ENCODE results near the gene STK32B. TPM values are rescaled to one million over a fixed set of nuclear protein-coding genes. Genes with fewer than 3 reads are reported as not detected.

Gene STK32B
- total and polyA plus RNA-seq, 11 donors = 0.08 to 2.0 (median 0.25) TPM

DNA sequence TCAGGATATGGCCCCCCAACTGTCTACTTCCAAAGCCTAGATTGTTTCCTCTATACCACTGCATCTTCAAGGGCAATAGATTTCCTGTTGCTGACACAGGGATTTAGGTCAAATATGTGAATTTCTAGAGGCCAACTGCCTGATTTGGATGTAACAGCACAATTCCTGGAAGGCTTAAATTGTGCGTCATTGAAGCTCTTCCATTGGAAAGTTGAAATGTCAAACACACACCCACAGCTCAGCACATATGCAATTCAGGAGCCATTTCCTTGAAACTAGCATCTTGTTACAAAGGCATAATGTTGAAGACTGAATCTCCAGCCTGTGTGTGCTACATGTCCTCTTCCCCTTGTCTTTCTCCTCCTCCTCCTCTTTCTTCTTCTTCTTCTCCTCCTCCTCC lies 158.6 kb downstream of the STK32B start:
- DNase-seq (no peak), ATAC-seq (no peak)
- WGBS, 4 donors = 71 to 88% (median 81%) methylated on average over 1 of the region's 1 CpG
- no peak overlapping the region for H3K4me3 ChIP-seq
- no peaks in the 10 kb centered on the region for H3K4me1 ChIP-seq
- H3K9me3 ChIP-seq = peaks cover 0 to 6% (median 0%) of the 10 kb centered on the region in 12 donors
- no peak overlapping the region for H3K27ac ChIP-seq
- H3K27me3 ChIP-seq = peaks cover 0 to 4% (median 0%) of the 10 kb centered on the region in 9 donors
- intact Hi-C loops (cut with DNase I) = no loop called here
- TF ChIP-seq CTCF (IDR thresholded peaks at IDR 0.05) (no peak), POLR2A (IDR thresholded peaks at IDR 0.05) (no peak)
- no peaks in the 10 kb centered on the region for H3K36me3 ChIP-seq

- no peak for ATAC-seq
- H3K27ac ChIP-seq = no peak overlapping the region
- no peak overlapping the region for H3K4me3 ChIP-seq
- H3K27me3 ChIP-seq = peaks cover 0 to 6% (median 0%) of the 10 kb centered on the region in 9 donors
- intact Hi-C loops (cut with DNase I) = no loop called here
- H3K36me3 ChIP-seq = no peaks in the 10 kb centered on the region
- 71 to 80% (median 77%) methylated on average over 3 of the region's 3 CpGs for WGBS, 4 donors
- H3K9me3 ChIP-seq = peaks cover 0 to 6% (median 0%) of the 10 kb centered on the region in 12 donors
- TF ChIP-seq POLR2A (IDR thresholded peaks at IDR 0.05) (no peak), CTCF (IDR thresholded peaks at IDR 0.05) (no peak)
- DNase-seq = no peak
- no peaks in the 10 kb centered on the region for H3K4me1 ChIP-seq
These were observed 160.1 kb downstream of the STK32B start for GRCh38 chr4:5211282-5211839.

GRCh38 chr4:5212255-5213013 lies 161.2 kb downstream of the STK32B start:
- no peak for DNase-seq
- Histone ChIP-seq H3K27me3 (peaks cover 0 to 6% (median 0%) of the 10 kb centered on the region in 9 donors), H3K4me3 (no peak overlapping the region), H3K4me1 (no peaks in the 10 kb centered on the region), H3K36me3 (no peaks in the 10 kb centered on the region), H3K9me3 (peaks cover 0 to 6% (median 0%) of the 10 kb centered on the region in 12 donors), H3K27ac (no peak overlapping the region)
- TF ChIP-seq POLR2A (IDR thresholded peaks at IDR 0.05) (no peak), CTCF (IDR thresholded peaks at IDR 0.05) (no peak)
- ATAC-seq = no peak
- WGBS, 4 donors = 72 to 79% (median 75%) methylated on average over 14 of the region's 14 CpGs
- intact Hi-C loops (cut with DNase I) = no loop called here

GRCh38 chr4:5213087-5213595 lies 161.9 kb downstream of the STK32B start:
- 79 to 80% (median 79%) methylated on average over 4 of the region's 4 CpGs for WGBS, 4 donors
- TF ChIP-seq POLR2A (IDR thresholded peaks at IDR 0.05) = no peak
- TF ChIP-seq CTCF (IDR thresholded peaks at IDR 0.05) = no peak
- peaks cover 0 to under 1% (median 0%) of the 10 kb centered on the region in 12 donors for H3K9me3 ChIP-seq
- H3K4me1 ChIP-seq = no peaks in the 10 kb centered on the region
- intact Hi-C loops (cut with DNase I) = no loop called here
- no peak overlapping the region for H3K4me3 ChIP-seq
- DNase-seq (no peak), ATAC-seq (no peak)
- no peak overlapping the region for H3K27ac ChIP-seq
- peaks cover 0 to 6% (median 0%) of the 10 kb centered on the region in 9 donors for H3K27me3 ChIP-seq
- H3K36me3 ChIP-seq = no peaks in the 10 kb centered on the region

All from heart left ventricle (tissue), 16 donors.